Ovary (tissue), 3 donors: ENCODE data around the gene OSBPL2.

Source experiments
- POLR2A ChIP-seq: fragments of 450-650 bp; IDR thresholded peaks from one replicate; pipeline ENCODE4 v1.6.1; 2017; ENCODE audit warnings: antibody characterized with exemption, mild to moderate bottlenecking, moderate library complexity
- TF ChIP-seq, protein P1 (sequence below), 3 donors: fragments of 450-650 bp in 2 of 3; fragments of 200-600 bp in 1 of 3; IDR thresholded peaks; one replicate each; pipeline versions ENCODE4 v1.5.1 to v1.8.0; 2016 to 2022; ENCODE audit warnings: antibody characterized with exemption in 3 of 3, mild to moderate bottlenecking in 1 of 3
- donor health status: DM: no; HTN: no; CAD: no.

DNA sequence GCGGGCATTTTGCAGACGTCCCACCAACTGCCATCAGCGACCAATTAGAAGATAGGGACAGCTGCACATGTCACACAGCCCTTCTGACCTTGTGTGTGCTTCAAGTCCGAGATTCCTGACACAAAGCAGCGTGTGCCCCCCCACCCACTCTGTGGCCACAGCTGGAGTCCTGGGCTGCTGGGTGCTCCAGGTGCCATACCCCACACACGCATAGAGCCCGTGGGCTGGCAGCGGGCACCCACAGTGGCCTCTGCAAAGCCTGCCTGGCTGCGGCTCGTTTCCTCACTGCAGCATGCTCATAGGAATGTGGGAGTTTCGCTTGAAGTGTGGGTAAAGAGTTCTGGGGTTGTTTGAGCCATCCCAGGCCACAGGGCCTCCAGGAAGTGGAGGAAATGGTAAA lies 62.0 kb downstream of the OSBPL2 start:
- TF ChIP-seq, protein P1, sequence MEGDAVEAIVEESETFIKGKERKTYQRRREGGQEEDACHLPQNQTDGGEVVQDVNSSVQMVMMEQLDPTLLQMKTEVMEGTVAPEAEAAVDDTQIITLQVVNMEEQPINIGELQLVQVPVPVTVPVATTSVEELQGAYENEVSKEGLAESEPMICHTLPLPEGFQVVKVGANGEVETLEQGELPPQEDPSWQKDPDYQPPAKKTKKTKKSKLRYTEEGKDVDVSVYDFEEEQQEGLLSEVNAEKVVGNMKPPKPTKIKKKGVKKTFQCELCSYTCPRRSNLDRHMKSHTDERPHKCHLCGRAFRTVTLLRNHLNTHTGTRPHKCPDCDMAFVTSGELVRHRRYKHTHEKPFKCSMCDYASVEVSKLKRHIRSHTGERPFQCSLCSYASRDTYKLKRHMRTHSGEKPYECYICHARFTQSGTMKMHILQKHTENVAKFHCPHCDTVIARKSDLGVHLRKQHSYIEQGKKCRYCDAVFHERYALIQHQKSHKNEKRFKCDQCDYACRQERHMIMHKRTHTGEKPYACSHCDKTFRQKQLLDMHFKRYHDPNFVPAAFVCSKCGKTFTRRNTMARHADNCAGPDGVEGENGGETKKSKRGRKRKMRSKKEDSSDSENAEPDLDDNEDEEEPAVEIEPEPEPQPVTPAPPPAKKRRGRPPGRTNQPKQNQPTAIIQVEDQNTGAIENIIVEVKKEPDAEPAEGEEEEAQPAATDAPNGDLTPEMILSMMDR (IDR thresholded peaks at IDR 0.05) = no peak
- no peak for TF ChIP-seq POLR2A
